ENCODE data around the gene LAMA2.

DNA sequence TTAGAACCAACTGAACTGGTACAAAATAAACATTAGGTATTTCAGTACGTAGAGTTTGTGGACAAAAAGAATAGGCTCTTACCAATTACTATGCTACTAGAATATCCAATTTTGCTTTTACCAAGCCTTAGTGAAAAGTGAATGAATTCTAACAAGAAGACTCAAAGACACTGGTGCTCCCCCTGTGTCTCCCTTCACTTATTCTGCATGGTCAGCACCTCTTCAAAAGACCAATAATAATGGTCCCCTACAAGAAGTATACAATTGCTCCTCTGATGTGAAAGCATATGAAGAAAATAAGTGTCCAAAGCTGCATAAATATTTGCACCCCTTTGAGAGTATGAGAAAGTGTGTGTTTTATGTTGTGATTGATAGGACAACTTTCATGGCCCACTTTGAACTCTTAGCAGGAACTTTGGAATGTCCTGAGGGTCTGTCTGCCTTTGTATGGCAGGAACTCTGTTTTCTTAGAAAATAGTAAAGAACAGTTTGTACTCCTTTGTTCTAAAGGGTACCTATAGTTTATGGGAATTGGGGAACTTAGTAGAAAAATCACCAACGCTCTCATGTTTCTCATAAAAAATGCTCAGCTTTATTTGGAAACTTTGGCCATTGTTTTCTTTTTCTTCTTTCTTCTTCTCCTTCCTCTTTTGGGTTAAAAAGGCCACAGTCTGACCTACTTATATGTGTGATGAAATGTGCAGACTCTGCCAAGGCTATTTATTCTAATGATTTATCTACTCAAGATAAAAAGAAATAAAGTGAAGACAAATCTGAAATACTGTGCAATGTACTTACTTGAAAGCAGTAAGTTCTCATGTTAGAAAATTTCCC is 352.4 kb downstream of the LAMA2 start:
- TF ChIP-seq, protein P1, sequence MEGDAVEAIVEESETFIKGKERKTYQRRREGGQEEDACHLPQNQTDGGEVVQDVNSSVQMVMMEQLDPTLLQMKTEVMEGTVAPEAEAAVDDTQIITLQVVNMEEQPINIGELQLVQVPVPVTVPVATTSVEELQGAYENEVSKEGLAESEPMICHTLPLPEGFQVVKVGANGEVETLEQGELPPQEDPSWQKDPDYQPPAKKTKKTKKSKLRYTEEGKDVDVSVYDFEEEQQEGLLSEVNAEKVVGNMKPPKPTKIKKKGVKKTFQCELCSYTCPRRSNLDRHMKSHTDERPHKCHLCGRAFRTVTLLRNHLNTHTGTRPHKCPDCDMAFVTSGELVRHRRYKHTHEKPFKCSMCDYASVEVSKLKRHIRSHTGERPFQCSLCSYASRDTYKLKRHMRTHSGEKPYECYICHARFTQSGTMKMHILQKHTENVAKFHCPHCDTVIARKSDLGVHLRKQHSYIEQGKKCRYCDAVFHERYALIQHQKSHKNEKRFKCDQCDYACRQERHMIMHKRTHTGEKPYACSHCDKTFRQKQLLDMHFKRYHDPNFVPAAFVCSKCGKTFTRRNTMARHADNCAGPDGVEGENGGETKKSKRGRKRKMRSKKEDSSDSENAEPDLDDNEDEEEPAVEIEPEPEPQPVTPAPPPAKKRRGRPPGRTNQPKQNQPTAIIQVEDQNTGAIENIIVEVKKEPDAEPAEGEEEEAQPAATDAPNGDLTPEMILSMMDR (IDR thresholded peaks at IDR 0.05; ENCODE audit: poor library complexity, severe bottlenecking): no peak
- TF ChIP-seq EZH2 (IDR thresholded peaks at IDR 0.05; ENCODE audit: borderline replicate concordance, insufficient read depth, low read length, poor library complexity, severe bottlenecking): no peak
